GM12878 (cell line): Measurements from ENCODE around the gene CDK5RAP1. TPM values are rescaled to one million over a fixed set of nuclear protein-coding genes. Genes with fewer than 3 reads are reported as not detected.

ENCODE experiments used
- ATAC-seq: fragments of 200-7000 bp; cut with Tn5 transposase; 3 replicates; pipeline ENCODE4 v1.9.1; 2020; ENCODE audit warnings: mild to moderate bottlenecking, moderate library complexity
- BruUV-seq: library from RNA; stranded (reverse); fragments of 400-500 nt; replicated peaks from 2 replicates; lab custom pipeline; 2021; lab: Mats Ljungman, UMichigan
- CTCF ChIA-PET: fragments of 300-600 bp; sonication (Branson Sonifier 250); formaldehyde crosslinking; extraction: SDS; loops from one replicate; lab custom pipeline; 2021; ENCODE audit warnings: inconsistent platforms; lab: Yijun Ruan, JAX
- POLR2A ChIA-PET: fragments of 350-600 bp; formaldehyde crosslinking; extraction: SDS; loops from one replicate; lab custom pipeline; 2021; ENCODE audit warnings: inconsistent platforms; lab: Charles Lee
- RAD21 ChIA-PET: fragments of 300-600 bp; sonication (Branson Sonifier 250); formaldehyde crosslinking; loops from one replicate; lab custom pipeline; 2023; ENCODE audit warnings: antibody characterized with exemption; ENCODE audit not compliant: unreplicated experiment; lab: Charles Lee
- SMC1A ChIA-PET: fragments of 300-600 bp; sonication (Branson Sonifier 250); formaldehyde crosslinking; loops from one replicate; lab custom pipeline; 2023; ENCODE audit not compliant: unreplicated experiment, uncharacterized antibody; lab: Charles Lee
- DNase-seq: peaks from one replicate; pipeline ENCODE4 v3.0.0-alpha.2; 2011; ENCODE audit warnings: low read depth, low spot score
- FAIRE-seq: peaks from 3 replicates; lab custom pipeline; 2011; peaks lifted over from hg19 to GRCh38; lab: Jason Lieb, UNC
- H2AFZ ChIP-seq: 2 replicates; pipeline ENCODE4 v1.6.0; 2011; ENCODE audit warnings: low read depth, low read length, control low read depth; ENCODE audit not compliant: control insufficient read depth
- H3K27ac ChIP-seq: 2 replicates; pipeline ENCODE4 v1.5.1; 2011; ENCODE audit warnings: control low read depth; ENCODE audit not compliant: control insufficient read depth, insufficient read depth
- H3K27me3 ChIP-seq, 2 experiments: replicated peaks in 1 of 2; 2 replicates each; pipeline versions ENCODE4 v1.6.0 to v1.6.1; 2011; ENCODE audit warnings: low read length in 1 of 2; ENCODE audit not compliant: control insufficient read depth in 2 of 2, insufficient read depth in 2 of 2
- H3K36me3 ChIP-seq, 2 experiments: 2 replicates each; pipeline ENCODE4 v1.5.1; 2011; ENCODE audit warnings: low read length in 1 of 2; ENCODE audit not compliant: control insufficient read depth in 2 of 2, insufficient read depth in 2 of 2
- H3K4me1 ChIP-seq: 2 replicates; pipeline ENCODE4 v1.6.1; 2011; ENCODE audit warnings: mild to moderate bottlenecking, low read length, moderate library complexity, mixed read lengths; ENCODE audit not compliant: control insufficient read depth, insufficient read depth
- H3K4me2 ChIP-seq: 2 replicates; pipeline ENCODE4 v1.6.0; 2011; ENCODE audit warnings: control low read depth; ENCODE audit not compliant: control insufficient read depth, insufficient read depth
- H3K4me3 ChIP-seq: fragments of 200-600 bp; sonication (generic); 2 replicates; pipeline ENCODE4 v1.5.1; 2016
- H3K79me2 ChIP-seq: 2 replicates; pipeline ENCODE4 v1.6.0; 2011; ENCODE audit warnings: low read length; ENCODE audit not compliant: control insufficient read depth, insufficient read depth
- H3K9ac ChIP-seq: 2 replicates; pipeline ENCODE4 v1.8.0; 2011; ENCODE audit warnings: low read length, control low read depth, mixed read lengths; ENCODE audit not compliant: control insufficient read depth, insufficient read depth
- H3K9me3 ChIP-seq: replicated peaks from 3 replicates; pipeline ENCODE4 v1.5.1; 2011; ENCODE audit warnings: mild to moderate bottlenecking, low read length; ENCODE audit not compliant: control insufficient read depth, insufficient read depth
- H4K20me1 ChIP-seq: 2 replicates; pipeline ENCODE4 v1.6.0; 2011; ENCODE audit not compliant: control insufficient read depth, insufficient read depth
- CREM ChIP-seq: IDR thresholded peaks from 2 replicates; pipeline ENCODE4 v1.6.1; 2014; ENCODE audit warnings: antibody characterized with exemption, low read depth
- HDAC2 ChIP-seq: fragments of 200-600 bp; sonication (generic); IDR thresholded peaks from 2 replicates; pipeline ENCODE4 v1.6.1; 2017
- HDAC6 ChIP-seq: fragments of 200-600 bp; sonication (generic); IDR thresholded peaks from one replicate; pipeline ENCODE4 v1.8.0; 2017; ENCODE audit warnings: antibody characterized with exemption; ENCODE audit not compliant: unreplicated experiment
- IRF4 ChIP-seq: IDR thresholded peaks from 2 replicates; pipeline ENCODE4 v1.6.1; 2011; ENCODE audit warnings: low read depth, low read length
- KAT2A ChIP-seq: conservative IDR thresholded peaks from 2 replicates; pipeline ENCODE4 v1.6.1; 2011; ENCODE audit warnings: low read depth, low read length; ENCODE audit not compliant: control insufficient read depth
- KDM1A ChIP-seq: fragments of 200-600 bp; sonication (generic); IDR thresholded peaks from 2 replicates; pipeline ENCODE4 v1.6.1; 2016; ENCODE audit warnings: borderline replicate concordance
- MEF2A ChIP-seq: IDR thresholded peaks from 2 replicates; pipeline ENCODE4 v1.6.1; 2011; ENCODE audit warnings: low read depth, mild to moderate bottlenecking, low read length, moderate library complexity; ENCODE audit not compliant: insufficient read depth
- NR2C2 ChIP-seq: IDR thresholded peaks from 2 replicates; pipeline ENCODE4 v1.6.1; 2011; ENCODE audit warnings: borderline replicate concordance, low read depth; ENCODE audit not compliant: control insufficient read depth, insufficient read length
- PBX3 ChIP-seq: IDR thresholded peaks from 2 replicates; pipeline ENCODE4 v1.6.1; 2011; ENCODE audit warnings: mild to moderate bottlenecking, low read depth, low read length, moderate library complexity; ENCODE audit not compliant: insufficient replicate concordance
- PKNOX1 ChIP-seq: fragments of 450-650 bp; IDR thresholded peaks from 2 replicates; pipeline ENCODE4 v1.6.1; 2016; ENCODE audit warnings: mild to moderate bottlenecking
- PRDM15 ChIP-seq: fragments of 450-650 bp; formaldehyde crosslinking; IDR thresholded peaks from 2 replicates; pipeline ENCODE4 v1.4.0; 2020; ENCODE audit warnings: mild to moderate bottlenecking, moderate library complexity
- RBBP5 ChIP-seq: fragments of 200-600 bp; sonication (generic); conservative IDR thresholded peaks from 2 replicates; pipeline ENCODE4 v1.6.1; 2016
- SIX5 ChIP-seq: IDR thresholded peaks from 2 replicates; pipeline ENCODE4 v1.6.1; 2011; ENCODE audit warnings: mild to moderate bottlenecking, low read depth, low read length, moderate library complexity; ENCODE audit not compliant: severe bottlenecking
- SMC3 ChIP-seq: IDR thresholded peaks from 2 replicates; pipeline ENCODE4 v1.6.1; 2011; ENCODE audit warnings: low read length, improper control_type of control experiment, borderline replicate concordance
- SRF ChIP-seq, 2 experiments: IDR thresholded peaks; 2 replicates each; pipeline ENCODE4 v1.6.1; 2011; ENCODE audit warnings: low read depth in 2 of 2, low read length in 2 of 2, mild to moderate bottlenecking in 1 of 2, moderate library complexity in 1 of 2
- TAF1 ChIP-seq: IDR thresholded peaks from 2 replicates; pipeline ENCODE4 v1.6.1; 2011; ENCODE audit warnings: mild to moderate bottlenecking, low read depth, low read length, borderline replicate concordance
- TCF7 ChIP-seq: IDR thresholded peaks from 2 replicates; pipeline ENCODE4 v1.6.1; 2014; ENCODE audit warnings: antibody characterized with exemption, borderline replicate concordance
- ZNF217 ChIP-seq: fragments of 450-650 bp; IDR thresholded peaks from 2 replicates; pipeline ENCODE4 v1.6.1; 2017; ENCODE audit warnings: antibody characterized with exemption, mild to moderate bottlenecking
- ZNF622 ChIP-seq: fragments of 450-650 bp; IDR thresholded peaks from 2 replicates; pipeline ENCODE4 v1.6.1; 2017; ENCODE audit warnings: mild to moderate bottlenecking, inconsistent platforms
- WGBS: methylation state at CpG from one replicate; pipeline ENCODE4 v1.1.6; 2016; ENCODE audit warnings: low lambda C conversion rate; ENCODE audit not compliant: insufficient replicate concordance, insufficient coverage; ENCODE audit errors: missing lambda C conversion rate; 5-methylcytosine and 5-hydroxymethylcytosine counted together
- in situ Hi-C: fragments of 300-500 bp; cut with MboI; formaldehyde crosslinking; loops from 9 replicates; pipeline ENCODE4 v1.14.3; 2018; ENCODE audit warnings: mixed read lengths
- intact Hi-C: fragments of 100-400 bp; cut with micrococcal nuclease; formaldehyde crosslinking; loops from one replicate; pipeline ENCODE4 v1.14.2; 2022; ENCODE audit not compliant: unreplicated experiment
- polyA plus RNA-seq, 11 experiments: library from polyadenylated mRNA; depleted of rRNA in 4 of 11; unstranded in 6 of 11; stranded (reverse) in 5 of 11; fragments of >200 nt; fragmentation: Nextera tagmentation in 4 of 11; fragmentation: Illumina TruSeq in 1 of 11; extraction: Ambion mirVana in 4 of 11; extraction: Trizol in 1 of 11; gene quantifications; 1 replicate in 1 of 11; 2 replicates in 10 of 11; pipeline versions ENCODE4 v1.2.1 to v1.2.3, GENCODE V29; 2011 to 2016; ENCODE audit warnings: inconsistent platforms in 2 of 11, missing spikeins in 2 of 11, low read depth in 1 of 11
- total RNA-seq, 4 experiments: library from RNA; depleted of rRNA in 3 of 4; stranded (reverse); fragments of >200 nt in 3 of 4; fragmentation: Illumina TruSeq in 1 of 4; extraction: Trizol in 1 of 4; gene quantifications; 2 replicates each; pipeline versions ENCODE4 v1.2.1 to v1.2.3, GENCODE V29; 2013 to 2021

The CDK5RAP1 gene
- total and polyA plus RNA-seq, 10 of the 15 experiments (the other 5 are each of a cell fraction or from before 2014, with no cell fraction given): 30.4 to 67.6 (median 38.8) TPM

GRCh38 chr20:33404281-33404680 is 3.0 kb upstream of the CDK5RAP1 start:
- Histone ChIP-seq H3K4me2 (no peak overlapping the region), H3K4me3 (no peak overlapping the region), H3K27me3 (no peaks in the 10 kb centered on the region), H3K9ac (no peak overlapping the region), H3K9me3 (no peaks in the 10 kb centered on the region; the same call in 2 of the 3 replicates), H3K79me2 (peaks cover 25% of the 10 kb centered on the region), H3K4me1 (peaks cover 19% of the 10 kb centered on the region), H3K27ac (no peak overlapping the region), H4K20me1 (peaks cover 3% of the 10 kb centered on the region; the same call in 1 of the 2 replicates), H3K36me3 (no peaks in the 10 kb centered on the region; a peak in 1 of 4 replicates), H2AFZ (no peak overlapping the region)
- no TSS peak for BruUV-seq
- FAIRE-seq: no peak
- SMC1A ChIA-PET: interaction anchor here (0.8 kb wide), 1 partner anchor 10 kb away, joined by 3 read pairs; no protein-coding TSS in a partner anchor
- DNase-seq: no peak
- intact Hi-C loops: no loop called here
- RAD21 ChIA-PET: no interaction called here
- CTCF ChIA-PET: no interaction called here
- ATAC-seq: no peak
- TF ChIP-seq KDM1A: no peak
- no peak for TF ChIP-seq HDAC6
- TF ChIP-seq PRDM15 (CRISPR knock-in tag): no peak
- TF ChIP-seq RBBP5: no peak
- TF ChIP-seq SMC3: no peak
- TF ChIP-seq PBX3: no peak
- TF ChIP-seq TAF1: no peak
- no peak for TF ChIP-seq MEF2A
- no peak for TF ChIP-seq ZNF217
- TF ChIP-seq IRF4: no peak
- TF ChIP-seq NR2C2: no peak
- TF ChIP-seq CREM: no peak
- no peak for TF ChIP-seq PKNOX1
- no peak for TF ChIP-seq ZNF622
- no peak for TF ChIP-seq TCF7
- no peak for TF ChIP-seq SIX5
- no peak for TF ChIP-seq SRF (IDR thresholded peaks at IDR 0.05; ENCODE audit: low read depth in 2 of 2, low read length in 2 of 2)
- TF ChIP-seq HDAC2: no peak
- no peak for TF ChIP-seq KAT2A
- in situ Hi-C loops: no loop called here
- POLR2A ChIA-PET: interaction anchor here (0.6 kb wide), 1 partner anchor 19 kb away, joined by 5 read pairs; no protein-coding TSS in a partner anchor
- 98% methylated on average over 2 of the region's 2 CpGs for WGBS
